Measurements from ENCODE around the gene FAU.

FAU gene

DNA sequence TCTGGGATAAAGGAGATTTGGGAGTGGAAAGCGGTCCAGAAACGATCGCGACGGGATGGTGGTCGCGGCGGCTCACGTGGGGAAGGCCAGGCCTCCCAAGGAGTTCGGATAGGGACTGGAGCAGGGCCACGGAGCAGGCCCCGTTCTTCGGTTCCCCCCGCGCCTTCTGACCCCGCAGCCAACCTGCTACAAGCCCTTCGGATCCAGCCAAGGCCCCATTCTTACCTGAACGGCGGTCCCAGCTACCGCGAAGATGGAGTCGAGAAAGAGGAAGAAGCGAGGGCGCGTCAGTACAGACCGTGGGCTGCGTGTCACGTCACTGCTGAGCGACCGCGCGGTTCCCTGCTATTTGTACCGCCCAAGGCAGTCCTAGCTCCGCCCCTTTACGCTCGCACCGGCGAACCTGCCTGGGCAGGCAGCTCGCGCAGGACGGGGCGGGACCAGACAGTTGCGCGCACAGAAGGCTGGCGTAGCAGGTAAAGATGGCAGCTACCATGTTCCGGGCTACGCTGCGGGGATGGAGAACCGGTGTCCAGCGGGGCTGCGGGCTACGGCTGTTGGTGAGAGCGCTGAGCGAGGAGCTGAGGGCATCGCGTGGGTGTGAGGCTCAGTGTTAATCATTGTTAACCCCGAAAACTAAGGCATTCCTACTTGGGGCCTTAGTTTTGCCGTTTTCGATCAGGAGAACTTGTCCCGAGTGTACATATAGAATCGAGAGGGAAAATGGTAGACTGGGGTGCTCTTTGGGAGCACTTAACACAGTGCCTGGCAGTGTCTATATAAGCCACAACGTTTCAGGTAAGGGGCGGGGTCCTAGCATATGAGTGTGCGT lies at the start of gene FAU, which contains the start of gene MRPL49:
Gene FAU, minus strand, starts transcription at position 270 of the 832 bp plus-strand sequence. CDS start 321 bp downstream, outside the sequence.
Gene MRPL49, plus strand, starts transcription at position 457 of the 832 bp plus-strand sequence. Its CDS starts 26 bp downstream, at position 483.
- peak within 1 kb of the TSS; percentile 100 for H3K27ac ChIP-seq
- TF ChIP-seq, protein P1, sequence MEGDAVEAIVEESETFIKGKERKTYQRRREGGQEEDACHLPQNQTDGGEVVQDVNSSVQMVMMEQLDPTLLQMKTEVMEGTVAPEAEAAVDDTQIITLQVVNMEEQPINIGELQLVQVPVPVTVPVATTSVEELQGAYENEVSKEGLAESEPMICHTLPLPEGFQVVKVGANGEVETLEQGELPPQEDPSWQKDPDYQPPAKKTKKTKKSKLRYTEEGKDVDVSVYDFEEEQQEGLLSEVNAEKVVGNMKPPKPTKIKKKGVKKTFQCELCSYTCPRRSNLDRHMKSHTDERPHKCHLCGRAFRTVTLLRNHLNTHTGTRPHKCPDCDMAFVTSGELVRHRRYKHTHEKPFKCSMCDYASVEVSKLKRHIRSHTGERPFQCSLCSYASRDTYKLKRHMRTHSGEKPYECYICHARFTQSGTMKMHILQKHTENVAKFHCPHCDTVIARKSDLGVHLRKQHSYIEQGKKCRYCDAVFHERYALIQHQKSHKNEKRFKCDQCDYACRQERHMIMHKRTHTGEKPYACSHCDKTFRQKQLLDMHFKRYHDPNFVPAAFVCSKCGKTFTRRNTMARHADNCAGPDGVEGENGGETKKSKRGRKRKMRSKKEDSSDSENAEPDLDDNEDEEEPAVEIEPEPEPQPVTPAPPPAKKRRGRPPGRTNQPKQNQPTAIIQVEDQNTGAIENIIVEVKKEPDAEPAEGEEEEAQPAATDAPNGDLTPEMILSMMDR (conservative IDR thresholded peaks at IDR 0.05), result no peak

DNA sequence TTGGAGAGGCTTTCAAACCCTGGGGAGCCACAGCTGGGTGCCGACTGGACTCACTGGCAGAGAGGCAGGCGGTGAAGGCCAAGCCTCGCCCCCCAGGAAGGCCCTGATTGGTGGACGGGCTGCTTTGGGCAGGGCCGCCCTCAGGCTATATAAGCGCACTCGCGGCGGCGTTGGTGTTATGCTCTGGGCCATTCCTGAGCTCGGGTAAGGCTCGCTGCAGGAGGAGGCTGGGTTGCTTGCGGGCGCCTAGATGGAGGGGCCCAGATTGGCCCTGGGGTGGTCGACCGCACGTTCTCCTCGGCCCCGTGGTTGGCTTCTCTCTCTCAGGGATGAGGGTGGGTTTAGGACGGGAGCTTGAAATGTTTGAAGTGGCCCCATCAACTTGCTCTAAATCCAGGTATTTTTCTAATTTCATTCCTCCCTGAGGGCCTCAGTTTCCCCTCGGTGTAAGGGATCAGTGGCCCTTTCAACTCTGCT lies 48.2 kb upstream of the FAU start, which contains the start of gene SPDYC:
Gene SPDYC, plus strand, starts transcription at position 176 of the 477 bp plus-strand sequence. CDS start 1,125 bp downstream, outside the sequence.
- TF ChIP-seq, protein P1 (conservative IDR thresholded peaks at IDR 0.05), result no peak
- peak within 1 kb of the TSS; percentile 0; the same call in 1 of the 2 replicates for H3K27ac ChIP-seq

DNA sequence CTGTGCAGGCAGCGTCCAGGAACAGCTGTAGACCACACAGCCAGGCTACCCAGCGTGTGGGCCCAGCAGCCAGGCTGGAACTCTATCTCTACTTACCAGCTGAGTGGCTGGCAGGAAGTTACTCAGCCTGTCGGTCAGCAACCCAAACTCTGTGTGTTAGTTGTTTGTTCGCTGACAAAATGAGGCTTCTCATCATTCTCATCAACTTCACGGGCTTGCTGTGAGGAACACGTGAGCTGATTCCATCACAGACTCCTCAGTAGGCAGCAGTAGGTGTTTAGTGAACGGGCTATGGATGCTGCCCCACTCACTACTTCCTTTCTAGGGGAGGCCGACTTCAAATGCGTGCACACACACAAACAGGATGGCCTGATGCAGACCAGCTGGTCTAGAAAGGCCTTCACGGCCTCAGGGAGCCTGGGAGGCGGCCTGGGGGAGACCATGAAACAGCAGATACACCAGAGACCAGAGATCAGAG lies 47.3 kb upstream of the FAU start:
- H3K27ac ChIP-seq, result peak overlapping the region; percentile 0; the same call in 1 of the 2 replicates
- TF ChIP-seq, protein P1 (conservative IDR thresholded peaks at IDR 0.05), result no peak

DNA sequence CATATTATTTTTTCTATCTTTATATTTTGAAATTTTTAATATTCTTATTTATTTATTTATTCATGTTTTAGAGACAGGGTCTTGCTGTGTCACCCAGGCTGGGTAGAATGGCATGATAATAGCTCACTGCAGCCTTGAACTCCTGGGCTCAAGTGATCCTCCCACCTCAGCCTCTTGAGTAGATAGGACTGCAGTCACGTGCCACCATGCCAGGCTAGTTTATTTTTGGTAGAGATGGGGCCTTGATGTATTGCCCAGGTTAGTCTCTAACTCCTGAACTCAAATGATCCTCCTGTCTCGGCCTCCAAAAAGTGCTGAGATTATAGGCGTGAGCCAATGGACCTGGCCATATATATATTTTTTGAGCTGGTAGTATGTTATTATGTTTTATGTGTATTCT lies 45.7 kb upstream of the FAU start:
- TF ChIP-seq, protein P1 (conservative IDR thresholded peaks at IDR 0.05), result no peak
- H3K27ac ChIP-seq, result no peak overlapping the region

DNA sequence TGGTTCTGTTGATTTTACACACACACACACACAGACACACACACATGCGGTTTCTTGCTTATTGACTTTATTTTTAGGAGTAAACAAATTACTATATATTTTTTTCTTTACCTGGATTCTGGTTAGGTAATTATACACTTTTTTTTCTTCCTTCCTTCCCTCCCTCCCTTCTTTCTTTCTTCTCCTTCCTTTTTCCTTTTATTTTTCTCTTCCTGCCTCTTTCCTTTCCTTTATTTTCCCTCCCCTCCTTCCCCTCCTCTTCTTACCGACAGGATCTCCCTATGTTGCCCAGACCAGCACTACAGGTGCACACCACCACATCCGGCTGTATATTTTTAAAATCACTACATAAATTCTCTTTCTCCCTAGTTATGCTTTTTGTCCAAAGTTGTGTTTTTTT lies 45.0 kb upstream of the FAU start:
- TF ChIP-seq, protein P1 (conservative IDR thresholded peaks at IDR 0.05), result no peak
- H3K27ac ChIP-seq, result no peak overlapping the region

DNA sequence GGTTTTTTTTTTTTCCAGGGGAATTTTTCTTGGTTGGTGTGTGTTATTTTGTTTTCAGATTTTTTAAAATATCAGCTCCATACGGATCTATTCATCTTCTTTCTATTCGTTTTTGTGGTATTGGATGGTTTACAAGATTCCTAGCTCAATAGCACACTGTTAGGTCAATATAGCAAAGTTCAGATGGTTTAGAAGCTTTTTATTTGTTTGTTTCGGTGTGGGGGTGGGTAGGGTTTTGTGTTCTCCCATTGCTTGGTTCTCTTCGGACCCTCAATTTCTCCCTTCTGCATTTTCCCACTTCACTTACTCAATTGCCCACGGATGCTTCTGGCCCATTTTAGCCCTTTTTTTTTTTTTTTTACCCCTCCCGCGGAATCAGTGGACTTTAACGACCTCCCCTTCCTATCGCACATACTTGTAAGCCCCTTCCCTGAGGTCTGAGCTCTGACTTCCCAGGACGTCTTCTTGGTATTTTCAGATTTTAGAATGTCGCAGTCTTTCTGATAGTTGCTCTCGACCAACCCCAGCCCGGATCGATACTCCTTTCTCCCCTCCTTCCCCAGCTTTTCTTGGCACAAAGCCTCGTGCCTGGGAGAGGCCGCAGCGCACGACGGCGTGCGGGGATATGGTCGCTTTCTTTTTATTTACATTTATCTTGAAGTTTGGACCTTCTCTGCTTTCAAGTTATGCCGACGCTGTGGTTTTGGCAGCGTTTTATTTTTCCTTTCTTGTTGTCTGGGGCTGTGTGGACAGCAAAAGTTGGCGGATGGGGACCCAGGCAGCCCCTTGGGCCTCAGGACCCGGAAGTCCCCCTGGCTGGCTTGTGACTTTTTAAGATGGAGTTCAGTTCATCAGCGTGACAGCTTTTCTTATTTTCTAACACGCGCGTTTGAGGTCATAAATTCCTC lies 43.7 kb upstream of the FAU start:
- H3K27ac ChIP-seq, result peak overlapping the region; percentile 52; the same call in 1 of the 2 replicates
- TF ChIP-seq, protein P1 (conservative IDR thresholded peaks at IDR 0.05), result no peak
